Bronchial epithelial cell (primary cell): ENCODE measurements around the gene PTBP2. TPM values are rescaled to one million over a fixed set of nuclear protein-coding genes. Genes with fewer than 3 reads are reported as not detected.

Source experiments
- DNase-seq: peaks from one replicate; pipeline ENCODE4 v3.0.0-alpha.2; 2010; ENCODE audit warnings: low read depth
- FAIRE-seq: peaks from 2 replicates; lab custom pipeline; 2011; peaks lifted over from hg19 to GRCh38; lab: Jason Lieb, UNC
- H3K27me3 ChIP-seq: 2 replicates; pipeline ENCODE4 v1.5.1; 2011; ENCODE audit warnings: low read length; ENCODE audit not compliant: control insufficient read depth, insufficient read depth
- H3K36me3 ChIP-seq: 2 replicates; pipeline ENCODE4 v1.5.1; 2011; ENCODE audit warnings: low read length; ENCODE audit not compliant: control insufficient read depth, insufficient read depth
- H3K4me3 ChIP-seq: 2 replicates; pipeline ENCODE4 v1.5.1; 2011; ENCODE audit warnings: mild to moderate bottlenecking, low read depth, low read length, control low read depth
- CTCF ChIP-seq: IDR thresholded peaks from 2 replicates; pipeline ENCODE4 v1.5.1; 2011; ENCODE audit warnings: mild to moderate bottlenecking, moderate library complexity, low read length, control low read depth, inconsistent platforms; ENCODE audit not compliant: insufficient read depth, severe bottlenecking
- total RNA-seq: library from RNA; depleted of rRNA; stranded (reverse); fragments of >200 nt; gene quantifications from 2 replicates; pipeline ENCODE4 v1.2.1, GENCODE V29; 2014

Gene PTBP2
- total RNA-seq, 1 donor from 2014 or later, result 10.5 TPM

- TF ChIP-seq CTCF, result no peak
- H3K36me3 ChIP-seq, result no peaks in the 10 kb centered on the region
Measured at GRCh38 chr1:96837781-96838216, 116.2 kb downstream of the PTBP2 start.

GRCh38 chr1:96840396-96840795 lies 118.8 kb downstream of the PTBP2 start:
- H3K4me3 ChIP-seq, result no peak overlapping the region
- DNase-seq (no peak), FAIRE-seq (no peak)
- TF ChIP-seq CTCF, result no peak
- H3K36me3 ChIP-seq, result no peaks in the 10 kb centered on the region
- no peaks in the 10 kb centered on the region for H3K27me3 ChIP-seq

More at GRCh38 chr1:96837781-96838216, 116.2 kb downstream of the PTBP2 start:
- FAIRE-seq, result no peak
- H3K27me3 ChIP-seq, result no peaks in the 10 kb centered on the region
- no peak overlapping the region for H3K4me3 ChIP-seq
- no peak for DNase-seq

- Histone ChIP-seq H3K4me3 (no peak overlapping the region), H3K27me3 (no peaks in the 10 kb centered on the region), H3K36me3 (no peaks in the 10 kb centered on the region)
- no peak for TF ChIP-seq CTCF
- DNase-seq, result no peak
- FAIRE-seq, result no peak
Measured at GRCh38 chr1:96842215-96842614, 120.6 kb downstream of the PTBP2 start.

- no peaks in the 10 kb centered on the region for H3K36me3 ChIP-seq
- DNase-seq, result no peak
- H3K27me3 ChIP-seq, result no peaks in the 10 kb centered on the region
- TF ChIP-seq CTCF, result no peak
- FAIRE-seq, result no peak
- H3K4me3 ChIP-seq, result no peak overlapping the region
Measured at GRCh38 chr1:96843196-96843595, 121.6 kb downstream of the PTBP2 start.

GRCh38 chr1:96843601-96844000 lies 122.0 kb downstream of the PTBP2 start:
- TF ChIP-seq CTCF, result no peak
- FAIRE-seq (no peak), DNase-seq (no peak)
- Histone ChIP-seq H3K36me3 (no peaks in the 10 kb centered on the region), H3K4me3 (no peak overlapping the region), H3K27me3 (no peaks in the 10 kb centered on the region)

GRCh38 chr1:96845464-96845863 lies 123.9 kb downstream of the PTBP2 start:
- peak; percentile 73 for TF ChIP-seq CTCF
- Histone ChIP-seq H3K27me3 (no peaks in the 10 kb centered on the region), H3K4me3 (no peak overlapping the region), H3K36me3 (no peaks in the 10 kb centered on the region)
- FAIRE-seq, result peak; percentile 18
- DNase-seq, result peak; percentile 23
